Caco-2 (cell line): ENCODE results near the gene PI4KA. TPM values are rescaled to one million over a fixed set of nuclear protein-coding genes. Genes with fewer than 3 reads are reported as not detected.

Experiments
- BruUV-seq: library from RNA; stranded (reverse); fragments of 400-500 nt; replicated peaks from 2 replicates; lab custom pipeline; 2021; lab: Mats Ljungman, UMichigan
- CTCF ChIA-PET: fragments of 300-600 bp; sonication (Branson Sonifier 250); formaldehyde crosslinking; loops from one replicate; lab custom pipeline; 2022; ENCODE audit warnings: antibody characterized with exemption; lab: Charles Lee
- POLR2A ChIA-PET: fragments of 300-600 bp; sonication (Branson Sonifier 250); formaldehyde crosslinking; loops from one replicate; lab custom pipeline; 2022; ENCODE audit warnings: antibody characterized with exemption; lab: Charles Lee
- DNase-seq, 2 experiments: peaks; one replicate each; pipeline versions ENCODE4 v3.0.0 to v3.0.0-alpha.2; 2020 to 2022
- H3K27me3 ChIP-seq: replicated peaks from 2 replicates; pipeline ENCODE4 v1.6.0; 2011; ENCODE audit warnings: low read length; ENCODE audit not compliant: control insufficient read depth, insufficient read depth
- H3K36me3 ChIP-seq: 2 replicates; pipeline ENCODE4 v1.5.1; 2011; ENCODE audit warnings: low read length; ENCODE audit not compliant: control insufficient read depth, insufficient read depth
- H3K4me1 ChIP-seq: fragments of 250-450 bp; sonication (Bioruptor Pico); 2 replicates; pipeline ENCODE4 v1.5.1; 2020; ENCODE audit warnings: mild to moderate bottlenecking
- H3K4me3 ChIP-seq: 2 replicates; pipeline ENCODE4 v1.5.1; 2011; ENCODE audit warnings: low read depth, mild to moderate bottlenecking, control low read depth, low read length
- H3K9me3 ChIP-seq: fragments of 250-450 bp; sonication (Bioruptor Pico); 2 replicates; pipeline ENCODE4 v1.5.1; 2020; ENCODE audit warnings: mild to moderate bottlenecking, moderate library complexity
- H3K27ac Mint-ChIP-seq: one replicate; pipeline ENCODE4 v1.8.0; 2022; ENCODE audit warnings: mixed read lengths; ENCODE audit not compliant: unreplicated experiment
- H3K27me3 Mint-ChIP-seq: one replicate; pipeline ENCODE4 v1.8.0; 2022; ENCODE audit warnings: mixed read lengths; ENCODE audit not compliant: insufficient read depth, unreplicated experiment
- H3K36me3 Mint-ChIP-seq: one replicate; pipeline ENCODE4 v1.8.0; 2022; ENCODE audit warnings: mild to moderate bottlenecking, mixed read lengths; ENCODE audit not compliant: insufficient read depth, unreplicated experiment
- H3K4me1 Mint-ChIP-seq: one replicate; pipeline ENCODE4 v1.8.0; 2022; ENCODE audit warnings: low read depth, mixed read lengths; ENCODE audit not compliant: unreplicated experiment
- H3K4me3 Mint-ChIP-seq: one replicate; pipeline ENCODE4 v1.8.0; 2022; ENCODE audit warnings: mild to moderate bottlenecking, moderate library complexity, mixed read lengths; ENCODE audit not compliant: unreplicated experiment
- H3K9me3 Mint-ChIP-seq: one replicate; pipeline ENCODE4 v1.8.0; 2022; ENCODE audit warnings: mixed read lengths; ENCODE audit not compliant: unreplicated experiment
- intact Hi-C: fragments of 100-400 bp; cut with micrococcal nuclease; formaldehyde crosslinking; loops from one replicate; pipeline ENCODE4 v1.10.0; 2022; ENCODE audit not compliant: unreplicated experiment
- total RNA-seq: library from RNA; stranded (reverse); gene quantifications from 2 replicates; pipeline ENCODE4 v1.2.3, GENCODE V29; 2022
- TF ChIP-seq, protein P1 (sequence below), 2 experiments: fragments of 200-600 bp in 1 of 2; IDR thresholded peaks; 1 replicate in 1 of 2; 2 replicates in 1 of 2; pipeline versions ENCODE4 v1.5.1 to v1.8.0; 2011 to 2022; ENCODE audit warnings: antibody characterized with exemption in 1 of 2, control low read depth in 1 of 2, inconsistent platforms in 1 of 2, low read depth in 1 of 2, low read length in 1 of 2, mild to moderate bottlenecking in 1 of 2, moderate library complexity in 1 of 2; ENCODE audit not compliant: insufficient read depth in 1 of 2, severe bottlenecking in 1 of 2, unreplicated experiment in 1 of 2

PI4KA gene
- total RNA-seq, 1 experiment from 2014 or later, result 66.9 TPM

DNA sequence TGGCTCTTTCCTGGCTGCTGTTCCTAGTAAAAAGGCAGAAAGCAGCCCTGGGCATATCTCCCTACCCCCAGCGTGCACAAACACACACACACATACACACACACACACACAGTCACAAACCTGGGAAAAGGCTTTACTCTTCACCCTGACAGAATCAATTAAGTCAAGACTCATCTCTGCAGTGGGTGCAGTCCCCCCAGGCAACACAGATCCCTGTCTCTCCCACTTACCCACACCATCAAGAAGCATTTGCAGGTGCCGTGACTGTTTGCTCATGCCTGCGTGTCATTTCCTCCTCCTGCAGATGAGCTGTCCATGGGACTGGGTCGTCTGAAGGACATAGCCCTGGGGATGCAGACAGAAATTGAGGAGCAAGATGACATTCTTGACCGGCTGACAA lies 28.8 kb upstream of the PI4KA start:
- no peak overlapping the region for H3K4me3 Mint-ChIP-seq
- H3K4me1 Mint-ChIP-seq, result peaks cover 16% of the 10 kb centered on the region
- no TSS peak for BruUV-seq
- H3K36me3 Mint-ChIP-seq, result peaks cover 37% of the 10 kb centered on the region
- no peaks in the 10 kb centered on the region for H3K27me3 Mint-ChIP-seq
- TF ChIP-seq, protein P1, sequence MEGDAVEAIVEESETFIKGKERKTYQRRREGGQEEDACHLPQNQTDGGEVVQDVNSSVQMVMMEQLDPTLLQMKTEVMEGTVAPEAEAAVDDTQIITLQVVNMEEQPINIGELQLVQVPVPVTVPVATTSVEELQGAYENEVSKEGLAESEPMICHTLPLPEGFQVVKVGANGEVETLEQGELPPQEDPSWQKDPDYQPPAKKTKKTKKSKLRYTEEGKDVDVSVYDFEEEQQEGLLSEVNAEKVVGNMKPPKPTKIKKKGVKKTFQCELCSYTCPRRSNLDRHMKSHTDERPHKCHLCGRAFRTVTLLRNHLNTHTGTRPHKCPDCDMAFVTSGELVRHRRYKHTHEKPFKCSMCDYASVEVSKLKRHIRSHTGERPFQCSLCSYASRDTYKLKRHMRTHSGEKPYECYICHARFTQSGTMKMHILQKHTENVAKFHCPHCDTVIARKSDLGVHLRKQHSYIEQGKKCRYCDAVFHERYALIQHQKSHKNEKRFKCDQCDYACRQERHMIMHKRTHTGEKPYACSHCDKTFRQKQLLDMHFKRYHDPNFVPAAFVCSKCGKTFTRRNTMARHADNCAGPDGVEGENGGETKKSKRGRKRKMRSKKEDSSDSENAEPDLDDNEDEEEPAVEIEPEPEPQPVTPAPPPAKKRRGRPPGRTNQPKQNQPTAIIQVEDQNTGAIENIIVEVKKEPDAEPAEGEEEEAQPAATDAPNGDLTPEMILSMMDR (IDR thresholded peaks at IDR 0.05; ENCODE audit: insufficient read depth in 1 of 2, low read depth in 1 of 2, low read length in 1 of 2, severe bottlenecking in 1 of 2, unreplicated experiment in 1 of 2), result no peak
- Histone ChIP-seq H3K27me3 (no peaks in the 10 kb centered on the region), H3K9me3 (no peaks in the 10 kb centered on the region), H3K4me1 (peaks cover 15% of the 10 kb centered on the region; the same call in 1 of the 2 replicates), H3K4me3 (no peak overlapping the region), H3K36me3 (no peaks in the 10 kb centered on the region; the same call in 1 of the 2 replicates)
- H3K27ac Mint-ChIP-seq, result no peak overlapping the region
- ChIA-PET POLR2A (no interaction called here), CTCF (no interaction called here)
- intact Hi-C loops, result loop anchor here (5.0 to 10.0 kb wide), 2 partner anchors 65 to 113 kb away; partner anchors contain the start of gene SERPIND1
- H3K9me3 Mint-ChIP-seq, result no peaks in the 10 kb centered on the region
- DNase-seq, result no peak

DNA sequence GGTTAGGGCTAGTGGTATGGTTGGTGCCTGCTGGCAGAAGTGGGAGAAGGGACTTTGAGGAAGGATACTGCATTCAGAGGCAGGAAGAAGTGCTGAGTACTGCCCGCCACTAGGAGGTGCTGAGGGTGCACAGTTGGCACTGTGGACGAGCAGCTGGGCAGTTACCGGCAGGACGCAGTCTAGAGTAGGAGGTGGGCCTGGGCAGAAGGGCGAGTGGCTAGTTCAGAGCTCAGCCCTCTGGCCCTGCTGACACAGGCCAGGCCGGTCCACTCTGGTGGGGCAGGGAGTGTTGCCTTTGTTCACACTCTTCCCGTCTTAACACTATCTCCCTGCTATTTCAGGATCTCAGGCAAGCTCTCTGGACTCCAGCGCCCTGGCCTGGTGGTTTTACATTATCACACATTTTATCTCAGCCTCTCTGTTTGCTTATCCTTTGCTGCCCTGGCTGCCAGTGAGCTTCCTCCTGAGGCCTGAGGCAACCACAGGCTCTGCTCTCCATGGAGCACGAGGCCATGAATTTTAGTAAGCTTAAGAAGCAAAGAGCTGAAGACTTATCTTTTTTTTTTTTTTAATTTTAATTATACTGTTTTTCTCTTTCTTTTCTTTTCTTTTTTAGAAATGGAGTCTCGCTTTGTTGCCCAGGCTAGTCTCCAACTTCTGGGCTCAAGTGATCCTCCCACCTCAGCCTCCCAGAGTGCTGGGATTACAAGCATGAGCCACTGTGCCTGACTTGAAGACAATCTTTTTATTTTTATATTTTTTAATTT lies 27.1 kb upstream of the PI4KA start:
- H3K4me3 Mint-ChIP-seq, result peak overlapping the region; percentile 63
- peaks cover 37% of the 10 kb centered on the region for H3K36me3 Mint-ChIP-seq
- ChIA-PET POLR2A (interaction anchor here (0.6 to 1.0 kb wide), 4 partner anchors 20 to 243 kb away, joined by 3 to 6 read pairs (median 6); no protein-coding TSS in a partner anchor), CTCF (interaction anchor here (0.6 to 1.7 kb wide), 34 partner anchors 9 to 217 kb away, joined by 3 to 36 read pairs (median 4); partner anchors contain the start of genes CRKL, LZTR1, P2RX6 and THAP7)
- Histone ChIP-seq H3K4me3 (no peak overlapping the region), H3K4me1 (peaks cover 15% of the 10 kb centered on the region; the same call in 1 of the 2 replicates), H3K9me3 (no peaks in the 10 kb centered on the region), H3K27me3 (no peaks in the 10 kb centered on the region), H3K36me3 (no peaks in the 10 kb centered on the region; the same call in 1 of the 2 replicates)
- peak overlapping the region; percentile 97 for H3K27ac Mint-ChIP-seq
- peak; percentile 83 to 89 for DNase-seq
- intact Hi-C loops, result loop anchor here (1.0 to 10.0 kb wide), 6 partner anchors 18 to 117 kb away; partner anchors contain the start of genes CRKL, SERPIND1 and THAP7
- TF ChIP-seq, protein P1 (IDR thresholded peaks at IDR 0.05; ENCODE audit: insufficient read depth in 1 of 2, low read depth in 1 of 2, low read length in 1 of 2, severe bottlenecking in 1 of 2, unreplicated experiment in 1 of 2), result peak; percentile 89 to 94
- no peaks in the 10 kb centered on the region for H3K27me3 Mint-ChIP-seq
- BruUV-seq, result no TSS peak
- no peaks in the 10 kb centered on the region for H3K9me3 Mint-ChIP-seq
- H3K4me1 Mint-ChIP-seq, result peaks cover 16% of the 10 kb centered on the region

DNA sequence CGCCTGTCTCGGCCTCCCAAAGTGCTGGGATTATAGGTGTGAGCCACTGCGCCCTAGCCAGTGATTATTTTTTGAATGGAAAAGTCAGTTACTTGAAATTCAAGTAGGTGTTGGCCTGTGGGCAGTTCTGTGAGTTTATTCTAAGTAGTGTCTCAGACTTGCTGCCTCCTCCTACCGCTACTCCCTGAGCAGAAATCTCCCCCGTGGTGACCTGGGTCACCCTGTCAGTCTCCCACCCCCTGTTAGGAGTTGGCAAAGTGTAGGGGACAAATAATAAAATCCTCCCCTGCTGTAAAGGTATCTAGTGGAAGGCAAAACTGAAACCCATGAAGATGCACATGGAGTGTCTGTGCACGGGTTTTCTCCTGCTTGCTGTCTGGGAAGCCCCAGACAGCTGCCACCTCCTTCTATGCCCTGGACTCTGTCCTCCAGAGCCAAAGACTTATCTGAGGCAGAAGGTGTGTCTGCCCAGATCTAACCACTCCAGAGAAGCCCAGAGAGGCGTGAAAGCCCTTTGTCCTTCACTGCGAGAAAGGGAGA lies 26.5 kb upstream of the PI4KA start:
- Mint-ChIP-seq H3K27me3 (no peaks in the 10 kb centered on the region), H3K36me3 (peaks cover 37% of the 10 kb centered on the region), H3K4me1 (peaks cover 16% of the 10 kb centered on the region), H3K27ac (peak overlapping the region; percentile 97), H3K4me3 (peak overlapping the region; percentile 63), H3K9me3 (no peaks in the 10 kb centered on the region)
- intact Hi-C loops, result loop anchor here (1.0 to 10.0 kb wide), 6 partner anchors 18 to 117 kb away; partner anchors contain the start of genes CRKL, SERPIND1 and THAP7
- TF ChIP-seq, protein P1 (IDR thresholded peaks at IDR 0.05; ENCODE audit: insufficient read depth in 1 of 2, low read depth in 1 of 2, low read length in 1 of 2, severe bottlenecking in 1 of 2, unreplicated experiment in 1 of 2), result no peak
- H3K4me3 ChIP-seq, result no peak overlapping the region
- CTCF ChIA-PET, result interaction anchor here (0.6 to 1.7 kb wide), 27 partner anchors 8 to 218 kb away, joined by 3 to 36 read pairs (median 5); partner anchors contain the start of genes CRKL, LZTR1 and THAP7
- POLR2A ChIA-PET, result interaction anchor here (0.7 to 1.0 kb wide), 3 partner anchors 21 to 66 kb away, joined by 3 to 6 read pairs (median 5); no protein-coding TSS in a partner anchor
- no peaks in the 10 kb centered on the region; the same call in 1 of the 2 replicates for H3K36me3 ChIP-seq
- no peak for DNase-seq
- H3K27me3 ChIP-seq, result no peaks in the 10 kb centered on the region
- no peaks in the 10 kb centered on the region for H3K9me3 ChIP-seq
- peaks cover 15% of the 10 kb centered on the region; the same call in 1 of the 2 replicates for H3K4me1 ChIP-seq
- BruUV-seq, result no TSS peak
